ENCODE measurements around the gene THBD.

Gene THBD

DNA sequence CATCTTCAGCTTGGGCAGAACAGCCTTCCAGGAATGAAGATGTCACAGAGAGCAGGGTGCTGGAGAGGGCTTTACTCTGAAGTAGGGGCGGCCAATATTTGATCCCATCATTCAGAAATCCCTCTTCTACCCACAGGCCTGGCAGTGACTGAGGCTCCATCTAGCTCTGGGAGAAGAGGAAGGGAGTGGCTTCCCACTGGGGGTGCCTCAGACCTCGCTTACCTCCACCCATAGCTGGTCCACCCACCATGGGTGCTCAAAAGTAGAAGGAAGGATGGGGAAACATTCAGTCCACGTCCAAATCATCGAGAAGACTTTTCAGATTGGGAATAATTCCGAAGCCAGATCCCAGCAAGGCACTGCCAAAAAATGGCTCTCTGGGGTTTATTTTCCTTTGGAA lies 11.8 kb upstream of the THBD start:
- no peak for DNase-seq

DNA sequence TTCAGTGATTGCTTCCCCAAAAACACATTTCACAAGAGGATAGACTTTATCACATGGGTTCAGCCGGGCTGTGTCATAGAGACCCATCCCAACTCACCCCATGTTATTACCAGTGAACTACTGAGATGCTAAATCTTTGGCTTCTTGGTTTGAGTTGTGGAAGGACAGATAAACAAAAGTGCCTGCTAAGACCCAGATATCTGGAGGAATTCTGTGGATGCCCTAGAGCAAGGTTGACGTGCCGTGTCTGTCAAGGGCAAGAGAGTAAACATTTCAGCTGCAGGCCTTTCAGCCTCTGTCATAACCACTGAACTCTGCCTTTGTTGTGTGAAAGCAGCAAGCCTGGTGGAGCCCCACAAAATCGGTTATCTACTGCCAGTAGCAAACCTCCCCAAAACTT lies 11.2 kb upstream of the THBD start:
- no peak for DNase-seq

GRCh38 chr20:23059846-23060245 lies 10.4 kb upstream of the THBD start:
- DNase-seq = no peak

- DNase-seq = no peak
Observed at GRCh38 chr20:23059001-23059400, 9.5 kb upstream of the THBD start.

- no peak for DNase-seq
Observed at GRCh38 chr20:23058240-23058639, 8.8 kb upstream of the THBD start.

GRCh38 chr20:23052904-23053303 lies 3.4 kb upstream of the THBD start:
- no peak for DNase-seq

DNA sequence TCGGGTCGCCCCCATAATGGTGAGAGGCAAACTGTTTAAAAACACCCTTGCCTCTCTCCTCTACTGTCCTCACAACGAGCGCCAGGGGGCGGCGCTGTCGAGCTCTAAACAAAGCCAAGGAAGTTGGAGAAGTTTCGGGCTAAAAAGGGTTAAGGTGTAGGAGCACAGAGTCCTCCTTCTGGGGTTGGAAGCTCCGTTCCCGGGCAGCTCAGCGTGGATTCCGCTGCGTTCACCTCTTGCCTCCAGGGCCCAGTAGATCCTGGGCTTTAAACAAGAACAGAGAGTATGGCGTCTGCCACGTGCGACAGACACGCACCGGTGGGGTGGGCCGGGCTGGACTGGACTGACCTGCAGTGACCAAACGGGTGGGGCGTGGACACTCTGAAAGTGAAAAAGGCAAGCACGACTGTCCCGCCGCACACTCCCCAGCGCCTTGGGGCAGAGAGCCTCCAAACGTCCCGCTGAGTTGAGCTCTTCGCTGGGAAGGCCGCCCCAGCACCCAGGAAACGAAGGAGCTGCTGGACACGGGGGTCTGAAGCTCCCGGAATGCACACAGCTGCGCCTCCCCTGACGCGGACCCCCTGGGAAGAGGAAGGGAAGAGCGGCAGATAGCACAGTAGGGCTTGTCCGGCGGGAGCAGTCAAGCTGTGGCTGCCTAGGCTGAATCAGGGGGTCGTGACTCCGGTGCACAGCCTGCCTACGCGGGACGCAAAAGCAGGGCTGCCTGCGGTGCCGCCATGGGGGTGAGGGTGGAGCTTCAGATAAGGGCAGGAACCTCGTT lies 1.6 kb upstream of the THBD start:
- peak; percentile 86 for DNase-seq

DNA sequence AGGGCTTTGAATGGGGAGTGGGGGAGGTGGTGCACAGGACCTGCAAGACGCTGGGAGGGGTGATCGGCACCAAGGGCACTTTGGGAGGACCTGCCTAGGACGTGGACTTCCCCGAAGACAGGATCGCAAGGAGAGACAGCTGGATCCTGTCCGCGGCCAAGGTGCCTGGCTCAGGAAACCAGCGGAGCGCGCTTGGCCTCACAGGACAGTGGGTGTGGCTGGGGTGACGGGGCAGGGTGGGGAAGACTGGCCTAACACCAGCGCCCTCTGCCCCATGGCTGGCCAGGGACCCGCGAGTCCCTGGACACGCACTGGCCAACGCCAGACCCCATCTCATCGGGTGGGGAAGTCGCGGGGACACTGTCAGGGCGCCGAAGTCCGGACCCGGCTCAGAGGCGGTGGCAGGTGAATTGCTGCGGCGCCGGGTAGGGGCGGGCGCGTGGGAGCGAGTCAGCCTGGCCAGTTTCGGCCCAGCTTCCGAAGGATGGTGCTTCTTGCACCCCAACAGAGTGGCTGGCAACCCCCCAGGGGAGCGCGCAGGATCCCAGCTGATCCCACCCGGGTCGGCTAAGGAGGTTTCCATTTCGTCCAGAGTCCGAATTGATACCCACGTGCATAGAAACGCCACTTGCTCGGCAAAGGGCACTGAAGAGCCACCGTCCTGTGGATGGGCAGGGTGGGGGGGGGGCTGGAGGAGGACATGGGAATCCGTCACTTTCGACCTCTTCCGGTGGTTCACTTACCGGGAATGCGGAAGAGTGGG lies 785 bp upstream of the THBD start:
- no peak for DNase-seq

GRCh38 chr20:23048283-23049200 lies 930 bp downstream of the THBD start:
- DNase-seq = peak; percentile 36

GRCh38 chr20:23047738-23048214 lies 1.7 kb downstream of the THBD start:
- DNase-seq = no peak

- DNase-seq = no peak
Observed at GRCh38 chr20:23047001-23047737, 2.3 kb downstream of the THBD start.

DNA sequence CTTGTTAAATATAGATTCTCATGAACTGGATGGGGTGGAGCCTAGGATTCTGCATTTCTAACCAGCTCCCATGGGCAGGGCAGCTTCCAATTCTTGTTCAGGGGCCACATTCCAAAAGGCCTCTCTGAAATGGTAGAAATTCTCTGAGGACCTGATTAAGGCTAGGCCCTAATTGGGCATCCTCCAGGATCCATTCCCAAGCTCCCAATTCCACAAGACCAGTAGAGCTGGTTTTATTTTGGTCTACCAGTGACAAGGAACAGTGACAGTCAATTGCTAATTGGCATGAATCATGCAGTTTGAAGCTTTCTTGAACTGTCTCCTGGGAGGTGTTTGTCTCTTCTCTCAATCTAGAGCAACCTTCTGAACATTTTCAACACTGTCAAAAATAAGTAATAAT lies 3.0 kb downstream of the THBD start:
- DNase-seq = no peak

DNA sequence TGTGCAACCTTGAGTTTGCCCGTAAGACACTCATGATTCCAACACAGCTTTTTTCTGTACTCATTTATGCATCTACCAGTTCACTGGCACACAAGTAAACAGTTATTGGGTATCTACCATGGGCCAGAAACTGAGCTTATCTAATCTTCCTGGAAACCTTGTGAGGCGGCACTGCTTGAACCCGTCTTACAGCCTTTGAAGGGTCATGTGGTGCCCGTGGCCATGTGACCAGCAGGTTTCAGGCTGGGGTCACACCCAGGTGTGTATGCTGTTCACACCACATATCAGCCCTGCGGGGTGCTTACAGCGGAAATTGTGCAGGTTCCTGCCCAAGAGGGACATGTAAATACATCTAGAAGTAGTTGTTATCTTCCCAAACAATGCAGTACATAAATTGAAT lies 6.1 kb downstream of the THBD start:
- DNase-seq = no peak

GRCh38 chr20:23042270-23042669 lies 7.2 kb downstream of the THBD start:
- no peak for DNase-seq

DNA sequence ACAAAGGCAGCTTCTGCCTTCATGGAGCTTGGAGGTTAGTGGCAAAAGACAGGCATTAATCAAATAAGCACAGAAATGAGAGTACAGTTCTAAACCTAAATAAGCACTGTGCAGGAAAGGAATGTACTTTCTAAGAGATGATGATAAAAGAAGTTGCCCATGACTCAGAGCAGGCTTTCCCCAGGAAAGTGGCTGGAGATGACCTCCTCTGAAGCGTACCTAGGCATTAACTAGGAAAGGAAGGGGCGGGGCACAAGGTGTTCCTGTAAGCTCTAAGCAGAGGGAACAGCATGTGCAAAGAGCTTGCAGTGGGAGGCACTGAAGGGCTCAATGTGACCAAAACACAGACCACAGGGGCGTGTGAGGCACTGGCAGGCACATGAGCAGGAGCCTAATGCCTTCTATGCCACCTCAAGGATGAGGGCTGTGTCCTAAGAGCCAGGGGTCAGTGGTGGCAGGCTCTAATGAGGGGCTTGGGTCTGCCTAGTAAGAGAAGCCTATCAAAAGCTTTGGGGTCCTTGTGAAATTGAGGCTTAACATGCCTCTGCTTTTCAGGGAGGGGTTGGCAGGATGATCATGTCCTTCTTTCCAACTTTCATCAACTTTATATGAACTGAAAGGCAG lies 9.5 kb downstream of the THBD start:
- no peak for DNase-seq

DNA sequence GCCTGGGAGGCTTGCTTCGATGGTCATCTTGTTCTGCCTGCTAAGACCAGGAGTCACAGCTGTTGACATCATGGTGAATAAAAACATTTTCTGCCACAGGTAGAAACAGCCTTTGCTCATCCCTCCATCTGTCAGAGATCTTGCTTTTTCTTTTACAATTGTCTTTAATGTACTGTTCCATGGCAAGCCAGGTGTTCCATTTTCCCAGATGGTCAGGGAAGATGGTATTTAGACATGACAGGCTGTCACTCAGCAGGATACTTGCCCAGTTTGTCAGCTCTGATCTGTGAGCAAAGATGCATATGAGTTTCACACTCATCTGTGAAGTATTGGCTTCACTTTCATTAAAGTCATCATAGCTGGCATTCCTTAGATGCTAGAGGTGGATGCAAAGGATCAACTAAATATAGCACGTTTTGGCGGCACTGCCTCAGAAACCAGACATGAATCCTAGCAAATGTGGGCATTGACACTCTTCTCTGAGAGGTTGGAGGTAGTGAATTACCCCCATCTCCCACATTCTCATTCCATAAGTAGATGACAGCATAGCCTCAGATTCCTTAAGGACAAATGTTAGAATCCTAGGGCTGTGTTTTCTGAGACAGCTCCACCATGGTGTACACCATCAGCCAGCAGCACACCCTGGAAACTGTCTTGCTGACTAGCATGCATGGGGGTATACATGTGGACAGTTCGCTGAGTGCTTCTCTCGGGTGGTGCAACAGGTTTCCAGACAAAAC lies 10.2 kb downstream of the THBD start:
- no peak for DNase-seq

- no peak for DNase-seq
Observed at GRCh38 chr20:23037017-23037481, 12.4 kb downstream of the THBD start.

DNA sequence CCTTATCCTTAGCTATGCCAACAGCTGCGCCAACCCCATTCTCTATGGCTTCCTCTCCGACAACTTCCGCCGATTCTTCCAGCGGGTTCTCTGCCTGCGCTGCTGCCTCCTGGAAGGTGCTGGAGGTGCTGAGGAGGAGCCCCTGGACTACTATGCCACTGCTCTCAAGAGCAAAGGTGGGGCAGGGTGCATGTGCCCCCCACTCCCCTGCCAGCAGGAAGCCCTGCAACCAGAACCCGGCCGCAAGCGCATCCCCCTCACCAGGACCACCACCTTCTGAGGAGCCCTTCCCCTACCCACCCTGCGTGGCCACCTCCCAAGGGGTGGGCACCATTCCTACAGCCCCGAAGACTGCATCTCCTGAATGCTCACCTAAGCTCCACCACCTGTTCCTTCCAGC lies 13.1 kb downstream of the THBD start:
- no peak for DNase-seq

GRCh38 chr20:23035731-23036130 lies 13.7 kb downstream of the THBD start:
- no peak for DNase-seq

GRCh38 chr20:23034721-23035671 lies 14.5 kb downstream of the THBD start, which contains the start of gene SSTR4:
Gene SSTR4 (plus strand): TSS chr20:23035312. CDS start chr20:23035484, 172 bp downstream.
- no peak for DNase-seq
